Peyer's patch (tissue), 4 donors: ENCODE results near the gene LYZL1.

ENCODE experiments used
- CTCF ChIP-seq, 6 experiments: fragments of 450-650 bp in 4 of 6; fragments of 200-600 bp in 2 of 6; sonication (generic) in 1 of 6; IDR thresholded peaks; one replicate each; pipeline ENCODE4 v1.5.1; 2017 to 2019; ENCODE audit warnings: antibody characterized with exemption in 6 of 6, mild to moderate bottlenecking in 3 of 6, moderate library complexity in 1 of 6
- POLR2A ChIP-seq, 2 donors: fragments of 450-650 bp; IDR thresholded peaks; one replicate each; pipeline ENCODE4 v1.5.1; 2017; ENCODE audit warnings: antibody characterized with exemption in 2 of 2, mild to moderate bottlenecking in 2 of 2, moderate library complexity in 2 of 2

- TF ChIP-seq POLR2A (IDR thresholded peaks at IDR 0.05) (no peak), CTCF (IDR thresholded peaks at IDR 0.05) (no peak)
Observed at GRCh38 chr10:29256019-29256418, 32.9 kb upstream of the LYZL1 start.
